ENCODE results near the gene ZSCAN22.

DNA sequence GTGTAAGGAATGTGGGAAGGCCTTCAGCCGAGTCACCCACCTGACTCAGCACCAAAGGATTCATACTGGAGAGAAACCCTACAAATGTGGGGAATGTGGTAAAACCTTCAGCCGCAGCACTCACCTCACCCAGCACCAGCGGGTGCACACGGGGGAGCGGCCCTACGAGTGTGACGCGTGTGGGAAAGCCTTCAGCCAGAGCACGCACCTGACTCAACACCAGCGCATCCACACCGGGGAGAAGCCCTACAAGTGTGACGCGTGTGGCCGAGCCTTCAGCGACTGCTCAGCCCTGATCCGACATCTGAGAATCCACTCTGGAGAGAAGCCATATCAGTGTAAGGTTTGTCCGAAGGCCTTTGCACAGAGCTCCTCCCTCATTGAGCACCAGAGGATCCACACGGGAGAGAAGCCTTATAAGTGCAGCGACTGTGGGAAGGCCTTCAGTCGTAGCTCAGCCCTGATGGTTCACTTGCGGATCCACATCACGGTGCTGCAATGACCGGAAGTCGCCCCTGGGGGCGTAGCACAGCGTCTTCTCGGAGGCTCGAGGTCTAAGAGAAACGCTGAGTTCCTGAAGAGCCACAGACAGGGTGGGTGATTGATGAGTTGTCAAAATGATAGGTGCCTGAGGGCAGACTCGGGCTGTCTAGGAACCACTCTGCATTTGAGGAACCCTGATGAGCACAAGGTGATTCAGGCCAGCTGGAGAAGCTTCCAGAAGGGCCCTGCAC is 12.2 kb downstream of the ZSCAN22 start:
- TF ChIP-seq POLR2A (IDR thresholded peaks at IDR 0.05; ENCODE audit: low read depth, low read length): no peak
- no peak for TF ChIP-seq POLR2AphosphoS5 (IDR thresholded peaks at IDR 0.05; ENCODE audit: low read depth, low read length)
- no peak for TF ChIP-seq TAF1 (IDR thresholded peaks at IDR 0.05; ENCODE audit: borderline replicate concordance, low read depth, low read length)

All from GM12892 (cell line).